HG03064 (cell line): ENCODE results near the gene EHMT1.

Source experiments
- ATAC-seq: cut with Tn5 transposase; IDR thresholded peaks from one replicate; pipeline ENCODE4 v1.9.1; 2021; ENCODE audit warnings: low read depth; ENCODE audit not compliant: unreplicated experiment

The EHMT1 gene

DNA sequence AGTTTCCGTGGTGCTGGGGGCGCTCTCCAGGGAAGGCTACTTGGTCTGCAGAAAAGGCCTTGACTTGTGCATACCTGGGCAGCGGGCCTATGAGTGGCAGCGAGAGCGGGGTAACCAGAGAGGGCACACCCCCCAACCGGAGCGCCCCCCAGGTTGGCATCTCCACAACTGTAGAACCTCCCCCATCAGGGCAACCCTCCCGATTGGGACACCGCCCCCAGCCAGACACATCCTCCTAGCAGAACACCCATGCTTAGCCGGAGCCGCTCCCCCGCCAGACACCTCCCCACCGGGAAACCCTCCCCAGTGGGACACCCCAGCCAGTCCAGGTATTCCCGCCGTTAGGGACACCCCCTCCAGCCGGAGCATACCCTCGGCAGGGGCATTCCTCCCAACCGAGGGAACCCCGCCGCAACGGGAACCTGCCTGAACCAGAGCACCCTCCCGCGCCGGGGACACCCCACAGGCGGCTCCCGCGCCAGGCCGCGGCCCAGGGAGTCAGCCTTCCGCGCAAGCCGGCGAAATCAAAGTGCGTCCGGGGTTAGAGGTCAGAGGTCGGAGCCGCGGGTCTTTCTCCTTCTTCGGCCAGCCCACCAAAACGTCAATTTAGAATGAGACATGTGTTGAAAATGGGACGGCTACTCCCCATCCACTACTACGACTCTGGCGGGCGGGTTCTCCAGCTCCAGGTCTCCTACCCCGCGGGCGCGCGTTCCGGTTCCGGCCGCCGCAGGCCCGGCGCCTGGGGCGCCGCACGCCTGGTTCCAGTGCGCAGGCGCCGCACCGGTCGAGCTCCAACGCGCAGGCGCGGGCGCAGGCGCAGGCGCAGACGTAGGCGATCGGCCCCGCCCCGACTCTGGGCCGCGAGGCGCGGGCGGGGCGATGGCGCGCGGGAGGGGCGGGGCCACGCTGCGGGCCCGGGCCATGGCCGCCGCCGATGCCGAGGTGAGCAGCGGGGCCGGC, at the start of gene EHMT1:
Gene EHMT1 (plus strand): TSS at position 901 of the 963 bp plus-strand sequence. CDS start 24 bp downstream, at position 925.
- peak; percentile 59 for ATAC-seq

DNA sequence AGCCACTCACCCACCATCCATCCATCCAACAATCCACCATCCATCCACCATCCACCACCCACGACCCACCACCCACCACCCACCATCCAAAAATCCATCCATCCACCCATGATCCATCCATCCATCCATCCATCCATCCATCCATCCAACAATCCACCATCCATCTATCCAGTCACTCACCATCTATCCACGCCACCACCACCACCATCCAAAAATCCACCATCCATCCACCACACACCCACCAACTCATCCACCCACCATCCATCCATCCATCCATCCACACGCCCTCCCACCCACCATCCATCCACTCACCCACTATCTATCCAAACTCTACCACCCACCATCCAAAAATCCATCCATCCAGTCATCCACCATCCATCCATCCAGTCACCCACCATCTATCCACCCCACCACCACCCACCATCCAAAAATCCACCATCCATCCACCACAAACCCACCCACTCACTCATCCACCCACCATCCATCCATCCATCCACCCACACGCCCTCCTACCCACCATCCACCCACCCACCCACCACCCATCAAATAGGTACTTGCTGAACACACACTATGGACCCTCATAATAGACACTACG, 49.1 kb upstream of the EHMT1 start:
- ATAC-seq = no peak

DNA sequence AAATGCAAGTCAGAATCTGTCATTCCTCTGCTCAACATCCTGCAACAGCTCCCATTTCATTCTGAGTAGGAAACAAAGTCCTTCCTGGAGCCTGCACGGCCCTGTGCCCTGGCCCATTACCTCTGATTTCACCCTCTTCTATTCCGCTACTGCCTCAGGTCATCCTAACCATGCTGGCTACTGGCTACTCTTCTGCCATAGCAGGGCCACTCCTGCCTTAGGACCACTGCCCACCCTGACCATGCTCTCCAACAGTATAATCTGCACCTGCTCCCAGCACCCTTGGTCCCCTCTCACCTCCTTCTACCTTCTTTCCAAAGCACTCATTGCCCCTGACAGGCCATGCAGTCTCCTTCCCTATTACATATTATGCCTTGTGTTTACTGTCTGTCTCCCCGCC, 48.2 kb upstream of the EHMT1 start:
- ATAC-seq = no peak

DNA sequence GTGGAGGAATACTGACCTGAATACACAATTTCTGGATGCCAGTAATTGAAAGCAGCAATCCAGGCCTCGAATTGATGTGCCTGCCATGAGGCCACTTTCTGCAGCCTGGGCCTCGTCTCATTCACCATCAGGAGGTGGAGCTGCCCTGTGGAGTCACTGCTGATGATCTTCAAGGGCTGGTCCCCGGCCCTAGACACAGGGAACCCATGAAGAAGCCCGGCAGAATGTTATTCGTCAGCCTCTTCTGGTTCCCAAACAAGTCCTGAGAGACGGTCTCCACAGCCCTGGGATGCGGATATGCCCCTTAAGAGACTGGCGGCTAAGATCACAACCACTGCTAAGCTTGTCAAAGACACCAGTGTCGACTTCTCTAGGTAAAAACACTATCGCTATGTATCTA, 44.6 kb upstream of the EHMT1 start:
- no peak for ATAC-seq

DNA sequence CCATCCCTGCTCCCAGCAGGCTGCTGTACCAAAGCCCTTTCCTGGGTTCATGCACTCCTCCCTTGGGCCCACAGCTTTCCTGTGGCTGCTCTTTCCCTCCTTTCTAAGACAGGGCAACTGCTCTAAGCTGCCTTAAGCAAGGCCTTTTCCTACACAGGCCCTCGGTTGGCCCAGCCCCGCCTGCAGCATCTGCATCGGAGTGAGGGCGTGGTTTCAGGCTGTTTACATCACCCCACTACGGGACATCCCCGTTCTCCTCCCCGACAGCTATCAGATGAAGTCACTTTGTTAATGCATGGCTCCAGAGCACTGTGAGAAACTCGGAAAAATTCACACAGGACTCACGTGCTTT, 43.5 kb upstream of the EHMT1 start:
- ATAC-seq = no peak

- no peak for ATAC-seq
Observed at GRCh38 chr9:137575716-137576411, 42.9 kb upstream of the EHMT1 start.

GRCh38 chr9:137578518-137579258, 40.1 kb upstream of the EHMT1 start, which contains the start of gene DPH7:
DPH7 (minus strand) TSS chr9:137578925; CDS start chr9:137578777, 148 bp downstream.
- ATAC-seq = peak; percentile 80

DNA sequence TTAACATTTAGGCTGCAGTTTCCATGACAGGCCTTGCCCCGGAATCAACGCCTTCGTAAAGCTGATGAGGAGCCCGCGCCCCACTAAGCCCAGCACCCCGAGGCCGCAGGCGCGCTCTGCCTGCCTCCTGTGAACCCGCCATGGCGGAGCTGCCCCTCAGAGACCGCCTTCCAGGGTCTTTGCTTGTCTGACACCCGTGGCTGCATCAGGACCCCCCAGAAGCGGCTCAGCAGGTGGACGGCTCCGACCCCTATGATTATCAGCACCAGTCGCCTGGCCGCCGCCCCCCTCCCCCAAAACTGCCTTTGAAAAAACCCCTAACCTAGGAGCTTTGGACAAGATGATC, 39.6 kb upstream of the EHMT1 start:
- ATAC-seq = no peak

GRCh38 chr9:137580209-137580953, 38.4 kb upstream of the EHMT1 start:
- no peak for ATAC-seq

DNA sequence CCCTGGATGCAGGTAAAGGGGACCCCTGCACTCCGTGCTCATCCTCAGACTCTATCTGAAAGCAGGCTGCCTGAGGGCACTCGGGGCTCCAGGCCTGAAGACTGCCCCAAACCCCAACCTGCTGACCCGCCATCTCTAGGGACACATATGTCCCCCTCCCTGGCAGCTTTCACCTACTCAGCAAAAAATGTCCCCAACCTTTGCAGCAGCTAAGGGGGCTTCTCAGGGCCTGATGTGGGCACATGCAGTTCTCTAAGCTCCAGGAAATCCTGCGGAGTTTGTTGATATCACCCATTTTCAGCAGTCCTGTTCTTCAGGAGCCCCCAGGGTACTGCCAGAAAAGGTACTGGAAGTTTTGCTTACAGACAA, 37.9 kb upstream of the EHMT1 start:
- ATAC-seq = no peak

GRCh38 chr9:137581361-137582285, 37.2 kb upstream of the EHMT1 start:
- ATAC-seq = no peak

- no peak for ATAC-seq
Observed at GRCh38 chr9:137582286-137582860, 36.4 kb upstream of the EHMT1 start.

GRCh38 chr9:137583347-137583746, 35.5 kb upstream of the EHMT1 start:
- ATAC-seq = no peak

- no peak for ATAC-seq
Observed at GRCh38 chr9:137583957-137584356, 34.8 kb upstream of the EHMT1 start.

- no peak for ATAC-seq
Observed at GRCh38 chr9:137586854-137587253, 32.0 kb upstream of the EHMT1 start.

- no peak for ATAC-seq
Observed at GRCh38 chr9:137588311-137588710, 30.5 kb upstream of the EHMT1 start.

- no peak for ATAC-seq
Observed at GRCh38 chr9:137588891-137589290, 29.9 kb upstream of the EHMT1 start.

- ATAC-seq = peak; percentile 13
Observed at GRCh38 chr9:137589441-137590122, 29.2 kb upstream of the EHMT1 start.
